ENCODE data around the gene TRIM45. TPM values are rescaled to one million over a fixed set of nuclear protein-coding genes. Genes with fewer than 3 reads are reported as not detected.

The TRIM45 gene
- total and polyA plus RNA-seq, 12 donors, result 0.85 to 44.0 (median 5.0) TPM

GRCh38 chr1:117118137-117118536 lies 3.4 kb downstream of the TRIM45 start:
- no peak for TF ChIP-seq CTCF (IDR thresholded peaks at IDR 0.05)
- no peak for TF ChIP-seq POLR2A (IDR thresholded peaks at IDR 0.05)
- Histone ChIP-seq H3K9me3 (replicated peaks in 1 of 3) (no peaks in the 10 kb centered on the region), H3K4me3 (no peak overlapping the region), H3K4me1 (replicated peaks in 1 of 2) (peaks cover 5 to 14% of the 10 kb centered on the region in 2 donors), H3K36me3 (replicated peaks in 1 of 2) (no peaks in the 10 kb centered on the region), H3K27ac (no peak overlapping the region), H3K27me3 (no peaks in the 10 kb centered on the region)
- DNase-seq, result no peak
- 88 to 92% (median 90%) methylated on average over 11 to 12 of the region's 12 CpGs for WGBS, 4 donors
- intact Hi-C loops (cut with DNase I), result no loop called here

DNA sequence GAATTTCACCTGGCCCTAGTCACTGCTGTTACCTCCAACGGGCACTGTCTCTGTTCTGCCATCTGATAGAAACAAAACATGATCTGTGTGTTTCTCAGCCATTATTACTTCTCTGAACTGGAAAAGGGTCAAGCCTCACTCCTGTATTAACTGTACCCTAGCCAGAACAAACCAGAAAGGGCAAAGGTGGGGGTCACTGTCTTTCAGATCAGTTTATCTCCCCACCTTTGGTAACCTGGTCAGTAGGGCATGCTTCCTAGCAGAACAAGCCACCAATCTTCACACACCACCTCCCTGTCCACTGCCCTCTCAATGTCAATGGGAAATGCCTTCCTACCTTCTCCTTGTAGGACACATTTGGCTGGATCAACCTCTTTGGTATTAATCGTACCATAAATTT lies 3.9 kb downstream of the TRIM45 start:
- TF ChIP-seq POLR2A (IDR thresholded peaks at IDR 0.05) (no peak), CTCF (IDR thresholded peaks at IDR 0.05) (no peak)
- DNase-seq, result no peak
- Histone ChIP-seq H3K27ac (no peak overlapping the region), H3K4me3 (no peak overlapping the region), H3K4me1 (replicated peaks in 1 of 2) (peaks cover 5 to 13% of the 10 kb centered on the region in 2 donors), H3K9me3 (replicated peaks in 1 of 3) (no peaks in the 10 kb centered on the region), H3K36me3 (replicated peaks in 1 of 2) (no peaks in the 10 kb centered on the region), H3K27me3 (no peaks in the 10 kb centered on the region)
- intact Hi-C loops (cut with DNase I), result no loop called here
- WGBS, 4 donors, result 67 to 94% (median 85%) methylated on average over 2 of the region's 2 CpGs

DNA sequence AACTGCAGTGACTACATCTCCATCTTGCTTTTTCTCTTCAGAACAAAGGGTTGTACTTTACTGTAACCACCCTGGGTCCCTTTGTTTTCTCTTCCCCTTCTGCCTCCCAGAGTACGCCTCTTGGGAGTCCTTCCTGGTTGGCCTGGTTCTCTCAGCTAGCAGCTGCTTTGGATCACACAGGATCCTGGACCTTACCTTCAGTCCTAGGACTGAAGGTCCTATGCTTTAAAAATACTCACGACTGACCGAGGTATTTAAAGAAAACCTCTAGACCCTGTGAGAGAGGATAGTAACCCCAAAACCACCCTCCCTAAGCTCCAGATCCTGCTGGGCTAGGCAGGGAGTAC lies 4.8 kb downstream of the TRIM45 start:
- 79 to 89% (median 85%) methylated on average over 3 of the region's 3 CpGs for WGBS, 4 donors
- Histone ChIP-seq H3K27me3 (no peaks in the 10 kb centered on the region), H3K4me1 (replicated peaks in 1 of 2) (peaks cover 5 to 8% of the 10 kb centered on the region in 2 donors), H3K27ac (no peak overlapping the region), H3K9me3 (replicated peaks in 1 of 3) (no peaks in the 10 kb centered on the region), H3K36me3 (replicated peaks in 1 of 2) (no peaks in the 10 kb centered on the region), H3K4me3 (no peak overlapping the region)
- no peak for DNase-seq
- intact Hi-C loops (cut with DNase I), result no loop called here
- TF ChIP-seq CTCF (IDR thresholded peaks at IDR 0.05), result no peak
- TF ChIP-seq POLR2A (IDR thresholded peaks at IDR 0.05), result no peak

- 93 to 95% (median 94%) methylated on average over 13 of the region's 13 CpGs for WGBS, 4 donors
- TF ChIP-seq POLR2A (IDR thresholded peaks at IDR 0.05), result no peak
- no peak for TF ChIP-seq CTCF (IDR thresholded peaks at IDR 0.05)
- intact Hi-C loops (cut with DNase I), result no loop called here
- Histone ChIP-seq H3K9me3 (replicated peaks in 1 of 3) (no peaks in the 10 kb centered on the region), H3K4me1 (replicated peaks in 1 of 2) (peaks cover 5 to 7% of the 10 kb centered on the region in 2 donors), H3K27me3 (no peaks in the 10 kb centered on the region), H3K27ac (no peak overlapping the region), H3K4me3 (no peak overlapping the region), H3K36me3 (replicated peaks in 1 of 2) (no peaks in the 10 kb centered on the region)
- no peak for DNase-seq
Observed at GRCh38 chr1:117116090-117116783, 5.3 kb downstream of the TRIM45 start.
